ENCODE measurements around the gene DELE1.

Gene DELE1

GRCh38 chr5:141969783-141970771 is 46.4 kb downstream of the DELE1 start:
- TF ChIP-seq KLF8 (tag by site-specific recombination; IDR thresholded peaks at IDR 0.05) (no peak), SCRT2 (tag by site-specific recombination; IDR thresholded peaks at IDR 0.05) (peak; percentile 68), BCL11A (tag by site-specific recombination; IDR thresholded peaks at IDR 0.05; ENCODE audit: low read depth) (no peak), ZNF121 (tag by site-specific recombination; IDR thresholded peaks at IDR 0.05) (no peak), TCF7L2 (IDR thresholded peaks at IDR 0.05; ENCODE audit: borderline replicate concordance, low read depth, low read length) (no peak), ZNF837 (tag by site-specific recombination; IDR thresholded peaks at IDR 0.05) (no peak), KLF10 (tag by site-specific recombination; IDR thresholded peaks at IDR 0.05) (no peak), ZNF280D (tag by site-specific recombination; IDR thresholded peaks at IDR 0.05) (no peak), ZNF830 (tag by site-specific recombination; IDR thresholded peaks at IDR 0.05; ENCODE audit: low read depth) (no peak), KLF1 (tag by site-specific recombination; IDR thresholded peaks at IDR 0.05) (no peak), ZNF664 (tag by site-specific recombination; IDR thresholded peaks at IDR 0.05) (peak; percentile 96), GLIS1 (tag by site-specific recombination; IDR thresholded peaks at IDR 0.05) (peak; percentile 49), KLF9 (tag by site-specific recombination; IDR thresholded peaks at IDR 0.05; ENCODE audit: low read depth) (no peak)
- ChIA-PET CTCF (interaction anchor here (0.6 to 5.3 kb wide), 24 partner anchors 8 to 406 kb away, joined by 3 to 42 read pairs (median 4); partner anchors contain the start of genes DELE1, GNPDA1 and PCDH1), POLR2A (interaction anchor here (0.5 to 2.4 kb wide), 11 partner anchors 9 to 1858 kb away, joined by 3 to 19 read pairs (median 5); partner anchors contain the start of genes DELE1, HDAC3, PCDH1 and RELL2)
- Histone ChIP-seq H3K4me1 (ENCODE audit: control insufficient read depth, insufficient read depth, low read length) (peaks cover 6% of the 10 kb centered on the region), H3K27ac (ENCODE audit: extremely low read depth, low read depth, low read length) (no peak overlapping the region), H3K4me3 (ENCODE audit: low read depth, low read length) (peak overlapping the region; percentile 93), H3K9me3 (ENCODE audit: control insufficient read depth, insufficient read depth, low read depth, low read length) (no peaks in the 10 kb centered on the region), H3K36me3 (ENCODE audit: control insufficient read depth in 2 of 2, insufficient read depth in 1 of 2, low read length in 2 of 2) (peaks cover 30 to 41% of the 10 kb centered on the region in 2 experiments)

- POLR2A ChIA-PET, result no interaction called here
- TF ChIP-seq RBAK (tag by site-specific recombination; IDR thresholded peaks at IDR 0.05) (no peak), ZNF16 (tag by site-specific recombination; IDR thresholded peaks at IDR 0.05; ENCODE audit: low read depth) (no peak), PRDM1 (tag by site-specific recombination; IDR thresholded peaks at IDR 0.05) (peak; percentile 62), ZNF274 (IDR thresholded peaks at IDR 0.05; ENCODE audit: low read length) (no peak), ZNF274 (tag by site-specific recombination; IDR thresholded peaks at IDR 0.05; ENCODE audit: borderline replicate concordance) (no peak)
- peaks cover 6% of the 10 kb centered on the region for H3K4me1 ChIP-seq (ENCODE audit: control insufficient read depth, insufficient read depth, low read length)
- H3K36me3 ChIP-seq (ENCODE audit: control insufficient read depth in 2 of 2, insufficient read depth in 1 of 2, low read length in 2 of 2), result peaks cover 60 to 79% of the 10 kb centered on the region in 2 experiments
- H3K9me3 ChIP-seq (ENCODE audit: control insufficient read depth, insufficient read depth, low read depth, low read length), result no peaks in the 10 kb centered on the region
- no peak overlapping the region for H3K27ac ChIP-seq (ENCODE audit: extremely low read depth, low read depth, low read length)
- CTCF ChIA-PET, result interaction anchor here (0.6 to 1.2 kb wide), 2 partner anchors 10 to 13 kb away, joined by 3 to 5 read pairs; no protein-coding TSS in a partner anchor
- H3K4me3 ChIP-seq (ENCODE audit: low read depth, low read length), result no peak overlapping the region
These were observed 50.4 kb downstream of the DELE1 start for GRCh38 chr5:141973871-141974595.

Data from HEK293 (cell line).